Measurements from ENCODE around the gene UBL3. TPM values are rescaled to one million over a fixed set of nuclear protein-coding genes. Genes with fewer than 3 reads are reported as not detected.

Gene UBL3
- total and polyA plus RNA-seq, 3 donors from 2014 or later: 35.0 to 42.4 (median 41.6) TPM

GRCh38 chr13:29832761-29833298, 17.6 kb downstream of the UBL3 start:
- intact Hi-C loops (cut with DNase I; ENCODE audit: low total_unique reads): no loop called here
- 88 to 91% methylated on average over 6 of the region's 6 CpGs for WGBS, 2 donors
- TF ChIP-seq, protein P1, sequence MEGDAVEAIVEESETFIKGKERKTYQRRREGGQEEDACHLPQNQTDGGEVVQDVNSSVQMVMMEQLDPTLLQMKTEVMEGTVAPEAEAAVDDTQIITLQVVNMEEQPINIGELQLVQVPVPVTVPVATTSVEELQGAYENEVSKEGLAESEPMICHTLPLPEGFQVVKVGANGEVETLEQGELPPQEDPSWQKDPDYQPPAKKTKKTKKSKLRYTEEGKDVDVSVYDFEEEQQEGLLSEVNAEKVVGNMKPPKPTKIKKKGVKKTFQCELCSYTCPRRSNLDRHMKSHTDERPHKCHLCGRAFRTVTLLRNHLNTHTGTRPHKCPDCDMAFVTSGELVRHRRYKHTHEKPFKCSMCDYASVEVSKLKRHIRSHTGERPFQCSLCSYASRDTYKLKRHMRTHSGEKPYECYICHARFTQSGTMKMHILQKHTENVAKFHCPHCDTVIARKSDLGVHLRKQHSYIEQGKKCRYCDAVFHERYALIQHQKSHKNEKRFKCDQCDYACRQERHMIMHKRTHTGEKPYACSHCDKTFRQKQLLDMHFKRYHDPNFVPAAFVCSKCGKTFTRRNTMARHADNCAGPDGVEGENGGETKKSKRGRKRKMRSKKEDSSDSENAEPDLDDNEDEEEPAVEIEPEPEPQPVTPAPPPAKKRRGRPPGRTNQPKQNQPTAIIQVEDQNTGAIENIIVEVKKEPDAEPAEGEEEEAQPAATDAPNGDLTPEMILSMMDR (IDR thresholded peaks at IDR 0.05): no peak
- no peak for TF ChIP-seq POLR2A (IDR thresholded peaks at IDR 0.05)

GRCh38 chr13:29830000-29830399, 20.4 kb downstream of the UBL3 start:
- Histone ChIP-seq H3K4me3 (no peak overlapping the region), H3K27ac (no peak overlapping the region), H3K9me3 (no peaks in the 10 kb centered on the region), H3K36me3 (ENCODE audit: low read depth, missing control alignments) (no peaks in the 10 kb centered on the region), H3K4me1 (no peaks in the 10 kb centered on the region), H3K27me3 (no peaks in the 10 kb centered on the region)
- DNase-seq: no peak
- intact Hi-C loops (cut with DNase I; ENCODE audit: low total_unique reads): no loop called here
- no peak for TF ChIP-seq POLR2A (IDR thresholded peaks at IDR 0.05)
- TF ChIP-seq, protein P1 (IDR thresholded peaks at IDR 0.05): no peak

More at GRCh38 chr13:29832761-29833298, 17.6 kb downstream of the UBL3 start:
- Histone ChIP-seq H3K4me3 (peak overlapping the region in 1 of 2 donors; percentile 23), H3K27me3 (no peaks in the 10 kb centered on the region), H3K9me3 (no peaks in the 10 kb centered on the region), H3K36me3 (ENCODE audit: low read depth, missing control alignments) (no peaks in the 10 kb centered on the region), H3K27ac (no peak overlapping the region), H3K4me1 (no peaks in the 10 kb centered on the region)
- DNase-seq: no peak

- no peaks in the 10 kb centered on the region for H3K36me3 ChIP-seq (ENCODE audit: low read depth, missing control alignments)
- no peaks in the 10 kb centered on the region for H3K9me3 ChIP-seq
- intact Hi-C loops (cut with DNase I; ENCODE audit: low total_unique reads): no loop called here
- H3K27ac ChIP-seq: no peak overlapping the region
- no peak for TF ChIP-seq POLR2A (IDR thresholded peaks at IDR 0.05)
- H3K4me3 ChIP-seq: no peak overlapping the region
- 76 to 87% methylated on average over 2 of the region's 2 CpGs for WGBS, 2 donors
- H3K27me3 ChIP-seq: no peaks in the 10 kb centered on the region
- peaks cover 14% of the 10 kb centered on the region for H3K4me1 ChIP-seq
- DNase-seq: no peak
Measured at GRCh38 chr13:29819143-29819542, 31.3 kb downstream of the UBL3 start.

DNA sequence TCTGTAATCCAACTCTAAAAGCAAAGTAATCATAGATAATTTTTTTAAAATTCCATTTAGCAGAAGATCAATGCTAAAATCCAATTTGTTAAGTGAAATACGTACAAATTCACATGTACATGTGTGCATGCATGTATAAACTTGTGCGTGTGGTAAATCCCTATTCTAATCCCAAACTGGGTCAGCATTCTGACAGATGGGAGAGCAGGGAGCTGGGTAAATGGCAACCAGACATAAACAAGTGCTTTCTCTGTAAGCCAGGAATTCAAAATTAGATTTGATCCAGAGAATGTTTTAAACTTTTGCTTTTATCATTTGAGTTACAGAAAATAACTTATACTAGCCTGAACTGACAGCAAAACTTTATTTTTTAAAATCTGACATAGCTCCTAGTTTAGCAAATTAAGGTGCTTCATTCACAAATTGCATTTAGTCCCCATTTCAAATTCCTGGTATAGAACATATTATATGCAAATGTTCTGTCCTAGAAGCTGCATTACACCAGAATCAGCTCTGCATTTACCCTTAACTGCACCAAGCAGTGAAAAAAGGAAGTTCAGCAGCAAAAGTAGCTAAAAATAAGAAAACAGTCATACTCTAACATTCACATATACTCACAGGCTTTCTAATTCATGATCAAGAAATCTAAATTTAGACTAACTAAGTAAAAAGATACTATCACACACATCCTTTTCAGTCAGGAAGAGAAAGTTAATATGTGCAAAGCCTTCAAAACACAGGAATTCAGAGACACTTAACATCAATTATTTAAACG, 32.6 kb downstream of the UBL3 start:
- Histone ChIP-seq H3K27me3 (no peaks in the 10 kb centered on the region), H3K36me3 (ENCODE audit: low read depth, missing control alignments) (no peaks in the 10 kb centered on the region), H3K27ac (no peak overlapping the region), H3K4me3 (no peak overlapping the region), H3K4me1 (peaks cover 14% of the 10 kb centered on the region), H3K9me3 (no peaks in the 10 kb centered on the region)
- DNase-seq: no peak
- no peak for TF ChIP-seq POLR2A (IDR thresholded peaks at IDR 0.05)
- TF ChIP-seq, protein P1 (IDR thresholded peaks at IDR 0.05): no peak
- intact Hi-C loops (cut with DNase I; ENCODE audit: low total_unique reads): no loop called here
- WGBS, 2 donors: 53 to 60% methylated on average over 3 of the region's 3 CpGs

DNA sequence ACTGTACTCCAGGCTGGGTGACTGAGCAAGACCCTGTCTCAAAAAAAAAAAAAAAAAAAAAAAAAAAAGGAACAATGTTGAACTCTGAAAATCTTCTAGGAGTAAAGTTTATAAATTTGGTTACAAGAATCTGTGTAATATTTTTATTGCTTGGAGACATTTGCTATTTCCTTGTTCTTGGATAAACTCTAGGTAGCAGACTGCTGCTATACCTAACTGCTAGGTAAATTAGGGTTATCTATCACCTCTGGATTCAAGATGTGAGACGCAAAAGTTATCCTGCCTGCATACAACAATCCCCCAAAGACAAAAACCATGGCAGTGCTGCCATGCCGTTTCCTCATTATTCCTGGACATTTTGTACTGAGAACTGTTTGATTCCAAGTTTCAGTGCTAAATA, 33.7 kb downstream of the UBL3 start:
- H3K36me3 ChIP-seq (ENCODE audit: low read depth, missing control alignments): no peaks in the 10 kb centered on the region
- no peaks in the 10 kb centered on the region for H3K9me3 ChIP-seq
- intact Hi-C loops (cut with DNase I; ENCODE audit: low total_unique reads): no loop called here
- peaks cover 14% of the 10 kb centered on the region for H3K4me1 ChIP-seq
- H3K4me3 ChIP-seq: no peak overlapping the region
- H3K27me3 ChIP-seq: no peaks in the 10 kb centered on the region
- no peak for TF ChIP-seq POLR2A (IDR thresholded peaks at IDR 0.05)
- TF ChIP-seq, protein P1 (IDR thresholded peaks at IDR 0.05): no peak
- no peak overlapping the region for H3K27ac ChIP-seq
- no peak for DNase-seq
- 56 to 59% methylated on average over 2 of the region's 2 CpGs for WGBS, 2 donors
